GM10248 (cell line): ENCODE data around the gene PTGER3.

Experiments used
- CTCF ChIA-PET: fragments of 300-600 bp; sonication (Branson Sonifier 250); formaldehyde crosslinking; extraction: SDS; loops from one replicate; lab custom pipeline; 2021; ENCODE audit warnings: antibody characterized with exemption; lab: Yijun Ruan, JAX
- POLR2A ChIA-PET: fragments of 350-650 bp; sonication (Branson Sonifier 250); formaldehyde crosslinking; extraction: SDS; loops from one replicate; lab custom pipeline; 2020; ENCODE audit warnings: antibody characterized with exemption; lab: Yijun Ruan, JAX
- DNase-seq: peaks from one replicate; pipeline ENCODE4 v3.0.0; 2012; ENCODE audit errors: extremely low spot score
- TF ChIP-seq, protein P1 (sequence below): IDR thresholded peaks from 2 replicates; pipeline ENCODE4 v1.5.1; 2012; ENCODE audit warnings: mild to moderate bottlenecking, low read depth; ENCODE audit errors: extremely low read depth, missing control alignments, control extremely low read depth

PTGER3 gene

DNA sequence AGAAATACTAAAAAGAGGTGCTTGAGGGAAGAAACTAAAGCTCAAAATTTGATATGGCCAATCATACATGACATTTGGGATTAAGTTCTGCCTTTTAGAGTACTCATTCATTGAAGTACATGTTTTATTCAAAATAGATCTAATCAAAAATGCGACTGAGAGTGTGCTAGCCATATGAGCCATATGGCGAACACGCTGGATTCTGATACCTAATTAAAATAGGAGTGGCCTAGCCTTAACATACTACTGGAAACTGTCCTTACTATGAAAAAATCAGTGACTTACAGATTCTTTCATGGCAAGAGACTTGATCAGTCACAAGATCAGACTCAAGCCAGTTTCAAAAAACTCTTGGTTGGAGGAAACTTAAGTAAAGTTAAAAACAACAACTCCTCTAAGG, 73.9 kb downstream of the PTGER3 start:
- ChIA-PET POLR2A (no interaction called here), CTCF (no interaction called here)

DNA sequence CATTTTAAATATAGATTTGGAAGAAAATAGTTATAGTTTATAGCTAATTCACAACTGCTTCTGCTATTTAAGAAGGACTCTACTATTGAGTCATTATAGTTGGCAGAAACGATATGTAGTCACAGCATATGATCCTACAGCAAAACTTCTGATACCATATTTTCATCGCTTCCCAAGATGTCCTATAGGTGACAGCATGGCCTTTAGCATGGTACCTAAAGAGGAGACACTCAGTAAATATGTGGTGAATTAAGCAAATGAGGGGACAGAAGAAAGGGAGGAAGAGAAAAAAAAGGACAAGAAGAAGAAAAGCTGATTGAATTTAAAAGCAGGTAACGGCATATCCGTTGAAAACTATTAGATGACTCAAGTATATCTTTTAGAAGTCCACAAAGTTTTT, 77.2 kb downstream of the PTGER3 start:
- CTCF ChIA-PET, result interaction anchor here (1.0 to 1.3 kb wide), 4 partner anchors 9 to 286 kb away, joined by 3 read pairs; no protein-coding TSS in a partner anchor
- TF ChIP-seq, protein P1, sequence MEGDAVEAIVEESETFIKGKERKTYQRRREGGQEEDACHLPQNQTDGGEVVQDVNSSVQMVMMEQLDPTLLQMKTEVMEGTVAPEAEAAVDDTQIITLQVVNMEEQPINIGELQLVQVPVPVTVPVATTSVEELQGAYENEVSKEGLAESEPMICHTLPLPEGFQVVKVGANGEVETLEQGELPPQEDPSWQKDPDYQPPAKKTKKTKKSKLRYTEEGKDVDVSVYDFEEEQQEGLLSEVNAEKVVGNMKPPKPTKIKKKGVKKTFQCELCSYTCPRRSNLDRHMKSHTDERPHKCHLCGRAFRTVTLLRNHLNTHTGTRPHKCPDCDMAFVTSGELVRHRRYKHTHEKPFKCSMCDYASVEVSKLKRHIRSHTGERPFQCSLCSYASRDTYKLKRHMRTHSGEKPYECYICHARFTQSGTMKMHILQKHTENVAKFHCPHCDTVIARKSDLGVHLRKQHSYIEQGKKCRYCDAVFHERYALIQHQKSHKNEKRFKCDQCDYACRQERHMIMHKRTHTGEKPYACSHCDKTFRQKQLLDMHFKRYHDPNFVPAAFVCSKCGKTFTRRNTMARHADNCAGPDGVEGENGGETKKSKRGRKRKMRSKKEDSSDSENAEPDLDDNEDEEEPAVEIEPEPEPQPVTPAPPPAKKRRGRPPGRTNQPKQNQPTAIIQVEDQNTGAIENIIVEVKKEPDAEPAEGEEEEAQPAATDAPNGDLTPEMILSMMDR, result no peak

More for the DNA sequence above, 73.9 kb downstream of the PTGER3 start:
- TF ChIP-seq, protein P1, result no peak
- no peak for DNase-seq

DNA sequence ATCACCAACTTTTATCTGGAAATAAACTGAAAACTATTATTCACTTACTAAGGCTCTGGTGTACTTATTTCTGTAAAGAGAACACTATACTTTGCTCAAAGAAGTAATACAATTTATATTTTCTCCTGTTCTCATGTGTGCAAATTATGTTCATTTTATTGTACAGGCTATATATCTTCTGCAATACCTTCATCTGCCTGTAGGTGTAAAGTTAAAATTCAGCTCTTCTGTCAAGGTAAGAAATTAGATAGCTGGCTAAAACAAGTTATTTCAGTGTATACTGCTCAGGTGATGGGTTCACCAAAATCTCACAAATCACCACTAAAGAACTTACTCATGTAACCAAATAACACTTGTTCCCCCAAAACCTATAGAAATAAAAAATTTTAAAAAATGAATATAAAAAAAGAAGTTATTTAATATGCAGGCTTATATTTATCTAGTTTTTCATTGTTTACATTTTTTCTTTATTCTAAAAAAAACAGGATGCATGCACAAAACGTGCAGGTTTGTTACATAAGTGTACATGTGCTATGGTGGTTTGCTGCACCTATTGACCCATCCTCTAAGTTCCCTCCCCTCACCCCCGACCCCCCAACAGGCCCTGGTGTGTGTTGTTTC, 81.5 kb downstream of the PTGER3 start:
- ChIA-PET CTCF (interaction anchor here (0.8 to 2.1 kb wide), 6 partner anchors 10 to 62 kb away, joined by 3 to 8 read pairs (median 5); no protein-coding TSS in a partner anchor), POLR2A (no interaction called here)

More for the DNA sequence above, 77.2 kb downstream of the PTGER3 start:
- no peak for DNase-seq
- POLR2A ChIA-PET, result no interaction called here

DNA sequence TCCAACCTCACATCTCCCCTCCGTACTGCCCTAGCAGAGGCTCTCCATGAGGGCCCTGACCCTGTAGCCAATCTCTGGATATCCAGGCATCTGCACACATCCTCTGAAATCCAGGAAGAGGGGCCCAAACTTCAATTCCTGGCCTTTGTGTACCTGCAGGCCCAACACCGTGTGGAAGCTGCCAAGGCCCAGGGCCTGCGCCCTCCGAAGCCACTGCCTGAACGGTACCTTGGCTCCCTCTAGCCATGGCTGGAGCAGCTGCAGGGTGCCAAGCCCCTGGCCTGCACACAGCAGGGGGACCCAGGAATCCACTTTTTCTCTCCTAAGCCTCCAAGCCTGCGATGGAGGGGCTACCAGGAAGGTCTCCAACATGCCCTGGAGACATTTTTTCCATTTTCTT, 84.2 kb downstream of the PTGER3 start:
- ChIA-PET POLR2A (no interaction called here), CTCF (no interaction called here)
- no peak for DNase-seq
- TF ChIP-seq, protein P1, result no peak

More for the DNA sequence above, 81.5 kb downstream of the PTGER3 start:
- peak; percentile 9 for DNase-seq
- TF ChIP-seq, protein P1, result peak; percentile 22

DNA sequence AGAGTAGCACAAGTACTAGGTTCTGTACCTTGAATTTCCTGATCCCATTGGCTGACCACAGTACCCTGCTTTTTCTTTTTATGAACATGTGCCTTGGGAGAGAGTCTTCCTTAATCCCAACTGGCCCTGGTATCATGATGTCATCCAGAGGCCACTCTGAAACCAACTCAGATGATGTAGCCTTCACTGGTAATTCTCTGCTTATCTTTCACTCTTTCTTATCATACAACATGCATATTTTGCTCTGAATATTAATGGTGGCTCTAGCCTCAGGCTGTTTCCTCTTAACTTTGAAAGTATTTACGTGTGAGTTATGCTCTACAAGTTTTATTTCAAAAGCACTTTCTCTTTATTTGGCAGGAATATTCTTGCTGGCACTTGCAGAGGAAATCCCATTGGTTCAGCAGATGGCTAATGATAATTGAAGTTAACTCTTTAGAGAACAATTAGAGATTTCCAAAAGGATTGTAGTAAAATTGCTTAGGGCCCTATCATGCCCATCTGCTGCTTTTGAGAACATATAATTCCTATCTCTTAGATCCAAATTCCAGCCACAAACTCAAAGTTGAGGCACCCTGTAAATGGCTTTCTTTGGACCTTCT, 86.1 kb downstream of the PTGER3 start:
- DNase-seq, result no peak
- TF ChIP-seq, protein P1, result no peak
- ChIA-PET POLR2A (no interaction called here), CTCF (interaction anchor here (1.6 kb wide), 1 partner anchor 60 kb away, joined by 3 read pairs; no protein-coding TSS in a partner anchor)

DNA sequence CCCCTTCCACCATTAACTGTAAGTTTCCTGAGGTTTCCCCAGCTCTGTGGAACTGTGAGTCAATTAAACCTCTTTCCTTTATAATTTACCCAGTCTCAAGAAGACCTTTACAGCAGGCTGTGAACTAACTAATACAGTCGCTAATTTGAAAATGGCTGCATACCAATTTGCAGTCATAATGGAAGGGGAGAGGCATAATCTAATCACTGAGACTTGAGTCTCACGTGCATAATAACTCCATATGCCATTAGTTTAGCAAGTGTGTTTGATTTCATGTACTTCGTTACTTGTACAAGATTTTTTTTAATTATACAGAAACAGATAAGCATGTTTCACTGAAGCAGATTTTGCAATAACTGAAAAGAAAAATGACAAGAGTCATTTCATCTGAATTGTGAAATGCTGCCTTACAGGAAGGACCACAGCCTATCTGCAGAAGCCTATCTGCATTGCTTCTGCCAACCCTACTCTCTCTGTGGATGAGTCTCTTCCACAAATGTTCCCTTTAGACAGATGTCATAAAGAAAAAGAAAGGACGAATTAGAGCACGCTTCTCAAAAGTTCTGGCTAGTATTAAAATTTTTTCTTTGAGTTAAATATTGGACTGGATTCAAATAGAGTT, 99.1 kb downstream of the PTGER3 start:
- no peak for DNase-seq
- CTCF ChIA-PET, result no interaction called here
- TF ChIP-seq, protein P1, result no peak
- POLR2A ChIA-PET, result no interaction called here
